ENCODE data around the gene DIP2B. TPM values are rescaled to one million over a fixed set of nuclear protein-coding genes. Genes with fewer than 3 reads are reported as not detected.

DIP2B gene
- polyA plus RNA-seq, 1 of the 3 experiments (the other 2 are of a cell fraction) = 6.6 TPM

- CTCF ChIA-PET = interaction anchor here (1.3 to 1.4 kb wide), 2 partner anchors 412 to 416 kb away, joined by 3 read pairs; no protein-coding TSS in a partner anchor
- WGBS (ENCODE audit: low lambda C conversion rate) = 64% methylated on average over 4 of the region's 4 CpGs
- no peaks in the 10 kb centered on the region for H3K9me2 ChIP-seq
These were observed 22.2 kb upstream of the DIP2B start for GRCh38 chr12:50482571-50482970.

GRCh38 chr12:50483488-50483887 lies 21.3 kb upstream of the DIP2B start:
- no peak overlapping the region for H2AFZ ChIP-seq (ENCODE audit: low read depth)
- POLR2A ChIA-PET = no interaction called here

More at GRCh38 chr12:50482571-50482970, 22.2 kb upstream of the DIP2B start:
- no peak overlapping the region for H3K4me3 ChIP-seq (ENCODE audit: low read depth in 2 of 2, low read length in 1 of 2)
- H3K27ac ChIP-seq (ENCODE audit: low read depth in 2 of 2, low read length in 1 of 2) = no peak overlapping the region
- no peaks in the 10 kb centered on the region for H3K4me1 ChIP-seq (ENCODE audit: control insufficient read depth in 1 of 2, insufficient read depth in 2 of 2, low read depth in 1 of 2, low read length in 1 of 2)
- H3K36me3 ChIP-seq (replicated peaks in 1 of 2; ENCODE audit: control insufficient read depth in 1 of 2, insufficient read depth in 2 of 2, low read length in 1 of 2) = peaks cover 11 to 30% of the 10 kb centered on the region in 2 experiments
- H3K9me3 ChIP-seq = no peaks in the 10 kb centered on the region
- no peaks in the 10 kb centered on the region for H4K20me1 ChIP-seq (ENCODE audit: insufficient read depth)
- peaks cover 10% of the 10 kb centered on the region for H3F3A ChIP-seq (replicated peaks; ENCODE audit: insufficient read depth)
- no peak overlapping the region for H2AFZ ChIP-seq (ENCODE audit: low read depth)
- no peak for TF ChIP-seq USF1 (IDR thresholded peaks at IDR 0.05; ENCODE audit: borderline replicate concordance, low read depth)
- TF ChIP-seq FOSL2 (IDR thresholded peaks at IDR 0.05; ENCODE audit: borderline replicate concordance, low read depth) = no peak
- no peak for TF ChIP-seq GABPA (IDR thresholded peaks at IDR 0.05; ENCODE audit: low read depth)
- TF ChIP-seq JUND (IDR thresholded peaks at IDR 0.05) = no peak
- no peak for TF ChIP-seq SMC3 (IDR thresholded peaks at IDR 0.05; ENCODE audit: low read depth, low read length)
- TF ChIP-seq ZBTB33 (IDR thresholded peaks at IDR 0.05; ENCODE audit: borderline replicate concordance, low read depth) = no peak
- no peak for TF ChIP-seq POLR2AphosphoS5 (IDR thresholded peaks at IDR 0.05; ENCODE audit: low read depth, low read length)
- TF ChIP-seq TCF12 (IDR thresholded peaks at IDR 0.05) = no peak
- TF ChIP-seq YY1 (IDR thresholded peaks at IDR 0.05; ENCODE audit: low read depth) = no peak
- no peak for TF ChIP-seq EP300 (IDR thresholded peaks at IDR 0.05; ENCODE audit: borderline replicate concordance in 1 of 2, low read depth in 1 of 2, low read length in 1 of 2)
- TF ChIP-seq MAX (IDR thresholded peaks at IDR 0.05; ENCODE audit: low read depth) = no peak
- no peak for TF ChIP-seq RAD21 (IDR thresholded peaks at IDR 0.05; ENCODE audit: low read length)
- no peak overlapping the region for H3K9ac ChIP-seq
- POLR2A ChIA-PET = interaction anchor here (0.6 kb wide), 1 partner anchor 654 kb away, joined by 3 read pairs; no protein-coding TSS in a partner anchor
- DNase-seq = no peak
- H3K79me2 ChIP-seq (ENCODE audit: insufficient read depth) = no peaks in the 10 kb centered on the region
- H3K4me2 ChIP-seq = no peak overlapping the region
- no peaks in the 10 kb centered on the region for H3K27me3 ChIP-seq (ENCODE audit: insufficient read depth)

More at GRCh38 chr12:50483488-50483887, 21.3 kb upstream of the DIP2B start:
- no peak overlapping the region for H3K9ac ChIP-seq
- 100% methylated on average over 1 of the region's 1 CpG for WGBS (ENCODE audit: low lambda C conversion rate)
- no peaks in the 10 kb centered on the region for H3K79me2 ChIP-seq (ENCODE audit: insufficient read depth)
- H3K4me3 ChIP-seq (ENCODE audit: low read depth in 2 of 2, low read length in 1 of 2) = no peak overlapping the region
- H3K36me3 ChIP-seq (replicated peaks in 1 of 2; ENCODE audit: control insufficient read depth in 1 of 2, insufficient read depth in 2 of 2, low read length in 1 of 2) = peaks cover 2 to 22% of the 10 kb centered on the region in 2 experiments
- H3K4me1 ChIP-seq (ENCODE audit: control insufficient read depth in 1 of 2, insufficient read depth in 2 of 2, low read depth in 1 of 2, low read length in 1 of 2) = no peaks in the 10 kb centered on the region
- peaks cover 10% of the 10 kb centered on the region for H3F3A ChIP-seq (replicated peaks; ENCODE audit: insufficient read depth)
- H3K27me3 ChIP-seq (ENCODE audit: insufficient read depth) = no peaks in the 10 kb centered on the region
- no peaks in the 10 kb centered on the region for H3K9me2 ChIP-seq
- H3K9me3 ChIP-seq = no peaks in the 10 kb centered on the region
- DNase-seq = no peak
- H3K27ac ChIP-seq (ENCODE audit: low read depth in 2 of 2, low read length in 1 of 2) = no peak overlapping the region
- TF ChIP-seq ZBTB33 (IDR thresholded peaks at IDR 0.05; ENCODE audit: borderline replicate concordance, low read depth) (no peak), JUND (IDR thresholded peaks at IDR 0.05) (no peak), TCF12 (IDR thresholded peaks at IDR 0.05) (no peak), USF2 (IDR thresholded peaks at IDR 0.05; ENCODE audit: borderline replicate concordance, low read depth, low read length) (no peak), IRF3 (IDR thresholded peaks at IDR 0.05; ENCODE audit: low read depth, low read length) (no peak)
- H3K4me2 ChIP-seq = no peak overlapping the region
- no peaks in the 10 kb centered on the region for H4K20me1 ChIP-seq (ENCODE audit: insufficient read depth)
- CTCF ChIA-PET = interaction anchor here (1.3 kb wide), 1 partner anchor 417 kb away, joined by 3 read pairs; no protein-coding TSS in a partner anchor
